ENCODE data around the gene SIGLEC1. TPM values are rescaled to one million over a fixed set of nuclear protein-coding genes. Genes with fewer than 3 reads are reported as not detected.

Gene SIGLEC1
- total and polyA plus RNA-seq, 2 of the 8 experiments (the other 6 are each of a cell fraction or from before 2014, with no cell fraction given): 0.02 TPM; not detected in 1

GRCh38 chr20:3686867-3687321 is 25.5 kb downstream of the SIGLEC1 start (continued):
- peak in 1 of 2 experiments; percentile 42; a peak in 2 of 4 replicates for TF ChIP-seq RAD21 (IDR thresholded peaks at IDR 0.05 in 1 of 2, conservative IDR thresholded peaks at IDR 0.05 in 1 of 2; ENCODE audit: low read depth in 2 of 2, low read length in 2 of 2)
- TF ChIP-seq KDM1A (IDR thresholded peaks at IDR 0.05; ENCODE audit: borderline replicate concordance, low read length): no peak
- no peak for TF ChIP-seq MAX (IDR thresholded peaks at IDR 0.05)
- no peak for TF ChIP-seq CBX8 (IDR thresholded peaks at IDR 0.05; ENCODE audit: borderline replicate concordance, low read depth, low read length)
- TF ChIP-seq SRF (IDR thresholded peaks at IDR 0.05; ENCODE audit: low read depth, low read length): no peak
- TF ChIP-seq ASH2L (IDR thresholded peaks at IDR 0.05; ENCODE audit: low read length): no peak

All from H1 (cell line).